A549 (cell line): ENCODE results near the gene SMTNL2. TPM values are rescaled to one million over a fixed set of nuclear protein-coding genes. Genes with fewer than 3 reads are reported as not detected.

Source experiments
- ATAC-seq, 2 experiments: fragments of 200-7000 bp in 1 of 2; fragments of >200 bp in 1 of 2; cut with Nextera tagmentation in 1 of 2; cut with Tn5 transposase in 1 of 2; 3 replicates each; pipeline versions ENCODE4 v1.8.0 to v1.9.1; 2018 to 2020; ENCODE audit warnings: mild to moderate bottlenecking in 1 of 2, moderate library complexity in 1 of 2
- CTCF ChIA-PET: fragments of 300-600 bp; sonication (Branson Sonifier 250); formaldehyde crosslinking; extraction: SDS; loops from one replicate; lab custom pipeline; 2021; ENCODE audit warnings: antibody characterized with exemption, inconsistent platforms; lab: Yijun Ruan, JAX
- POLR2A ChIA-PET: fragments of 350-600 bp; formaldehyde crosslinking; extraction: SDS; loops from one replicate; lab custom pipeline; 2021; ENCODE audit warnings: antibody characterized with exemption, inconsistent platforms; lab: Yijun Ruan, JAX
- DNase-seq, 2 experiments: peaks; one replicate each; pipeline versions ENCODE4 v3.0.0 to v3.0.0-alpha.2; 2011 to 2016; ENCODE audit warnings: low read depth in 1 of 2, low spot score in 1 of 2
- FAIRE-seq: peaks from 2 replicates; lab custom pipeline; 2011; peaks lifted over from hg19 to GRCh38; lab: Jason Lieb, UNC
- H3K27ac ChIP-seq, 2 experiments: fragments of >200 bp; sonication (Bioruptor Twin); formaldehyde crosslinking; 3 replicates each; pipeline ENCODE4 v1.5.1; 2016 to 2017
- H3K4me1 ChIP-seq: fragments of >200 bp; sonication (Bioruptor Twin); formaldehyde crosslinking; 3 replicates; pipeline ENCODE4 v1.6.1; 2016
- H3K4me2 ChIP-seq: fragments of >200 bp; sonication (Bioruptor Twin); formaldehyde crosslinking; 3 replicates; pipeline ENCODE4 v1.6.1; 2016
- H3K4me3 ChIP-seq: fragments of >200 bp; sonication (Bioruptor Twin); formaldehyde crosslinking; 3 replicates; pipeline ENCODE4 v1.5.1; 2016
- H3K9me3 ChIP-seq: fragments of >200 bp; sonication (Bioruptor Twin); formaldehyde crosslinking; 3 replicates; pipeline ENCODE4 v1.6.1; 2016
- CBX8 ChIP-seq: fragments of 200-600 bp; sonication (generic); IDR thresholded peaks from 2 replicates; pipeline ENCODE4 v1.6.1; 2016
- CEBPB ChIP-seq, 2 experiments: fragments of >200 bp in 1 of 2; sonication (Bioruptor Twin) in 1 of 2; formaldehyde crosslinking in 1 of 2; IDR thresholded peaks; 2 replicates each; pipeline ENCODE4 v1.6.1; 2012 to 2016
- CHD2 ChIP-seq: fragments of 150-350 bp; IDR thresholded peaks from 2 replicates; pipeline ENCODE4 v1.6.1; 2014; ENCODE audit warnings: low read length; ENCODE audit not compliant: partially characterized antibody
- CHD4 ChIP-seq: fragments of 200-600 bp; sonication (generic); IDR thresholded peaks from 2 replicates; pipeline ENCODE4 v1.6.1; 2016; ENCODE audit warnings: antibody characterized with exemption, mild to moderate bottlenecking, borderline replicate concordance
- CTCF ChIP-seq: fragments of >200 bp; sonication (Bioruptor Twin); formaldehyde crosslinking; IDR thresholded peaks from 3 replicates; pipeline ENCODE4 v1.5.1; 2016
- ELK1 ChIP-seq: fragments of 150-350 bp; IDR thresholded peaks from 2 replicates; pipeline ENCODE4 v1.6.1; 2014; ENCODE audit warnings: low read depth, mild to moderate bottlenecking, low read length
- EP300 ChIP-seq, 2 experiments: fragments of >200 bp; sonication (Bioruptor Twin); formaldehyde crosslinking; IDR thresholded peaks; 2 replicates in 1 of 2; 3 replicates in 1 of 2; pipeline ENCODE4 v1.6.1; 2016 to 2017
- FOSB ChIP-seq: fragments of 250-450 bp; sonication (Bioruptor Pico); IDR thresholded peaks from 2 replicates; pipeline ENCODE4 v1.5.0; 2020; ENCODE audit warnings: mild to moderate bottlenecking, moderate library complexity
- FOSL2 ChIP-seq, 2 experiments: fragments of 450-650 bp in 1 of 2; fragments of >200 bp in 1 of 2; sonication (Bioruptor Twin) in 1 of 2; formaldehyde crosslinking; IDR thresholded peaks; 2 replicates each; pipeline versions ENCODE4 v1.5.0 to v1.6.1; 2016 to 2020; ENCODE audit warnings: mild to moderate bottlenecking in 1 of 2, moderate library complexity in 1 of 2
- MAFK ChIP-seq: fragments of 450-650 bp; IDR thresholded peaks from 2 replicates; pipeline ENCODE4 v1.6.1; 2014; ENCODE audit not compliant: partially characterized antibody
- NFE2L2 ChIP-seq: fragments of 150-350 bp; conservative IDR thresholded peaks from 2 replicates; pipeline ENCODE4 v1.6.1; 2014; ENCODE audit warnings: low read length
- NR3C1 ChIP-seq: fragments of >200 bp; sonication (Bioruptor Twin); formaldehyde crosslinking; IDR thresholded peaks from 3 replicates; pipeline ENCODE4 v1.6.1; 2017
- RAD21 ChIP-seq, 2 experiments: fragments of >200 bp in 1 of 2; sonication (Bioruptor Twin) in 1 of 2; formaldehyde crosslinking in 1 of 2; IDR thresholded peaks in 1 of 2; conservative IDR thresholded peaks in 1 of 2; 2 replicates in 1 of 2; 3 replicates in 1 of 2; pipeline ENCODE4 v1.6.1; 2012 to 2018; ENCODE audit warnings: inconsistent platforms in 1 of 2
- RARB ChIP-seq: fragments of 250-450 bp; sonication (Bioruptor Pico); IDR thresholded peaks from 2 replicates; pipeline ENCODE4 v1.8.0; 2021; ENCODE audit warnings: mild to moderate bottlenecking, moderate library complexity
- RNF2 ChIP-seq: fragments of 200-600 bp; sonication (generic); IDR thresholded peaks from 2 replicates; pipeline ENCODE4 v1.6.1; 2016; ENCODE audit warnings: low read depth, mild to moderate bottlenecking, antibody characterized with exemption, moderate library complexity, borderline replicate concordance
- SMC3 ChIP-seq: fragments of >200 bp; sonication (Bioruptor Twin); formaldehyde crosslinking; IDR thresholded peaks from 3 replicates; pipeline ENCODE4 v1.6.1; 2018; ENCODE audit warnings: inconsistent platforms
- SREBF2 ChIP-seq: fragments of 450-650 bp; IDR thresholded peaks from 2 replicates; pipeline ENCODE4 v1.6.1; 2014; ENCODE audit warnings: mild to moderate bottlenecking, moderate library complexity
- TP53 ChIP-seq: fragments of 250-450 bp; sonication (Bioruptor Pico); IDR thresholded peaks from 2 replicates; pipeline ENCODE4 v1.5.0; 2021; ENCODE audit warnings: mild to moderate bottlenecking, moderate library complexity
- ZFP36 ChIP-seq: fragments of 450-650 bp; IDR thresholded peaks from 2 replicates; pipeline ENCODE4 v1.6.1; 2014; ENCODE audit warnings: borderline replicate concordance; ENCODE audit not compliant: partially characterized antibody
- WGBS: methylation state at CpG from one replicate; pipeline ENCODE4 v1.1.6; 2017; ENCODE audit errors: missing lambda C conversion rate; 5-methylcytosine and 5-hydroxymethylcytosine counted together
- polyA plus RNA-seq, 4 experiments: library from polyadenylated mRNA; depleted of rRNA in 3 of 4; stranded (reverse); fragments of >200 nt; fragmentation: RNase III in 1 of 4; extraction: RNeasy Plus Mini Kit Qiagen cat#74134 plus additional on column Dnase treatment in 1 of 4; gene quantifications; 2 replicates in 3 of 4; 3 replicates in 1 of 4; pipeline ENCODE4 v1.2.3, GENCODE V29; 2011 to 2017
- TF ChIP-seq, protein P1 (sequence below): IDR thresholded peaks from 2 replicates; pipeline ENCODE4 v1.6.1; 2012; ENCODE audit warnings: low read depth, borderline replicate concordance
- TF ChIP-seq, protein P2 (sequence below): fragments of >200 bp; sonication (Bioruptor Twin); formaldehyde crosslinking; IDR thresholded peaks from 3 replicates; pipeline ENCODE4 v1.6.1; 2016
- TF ChIP-seq, protein P3 (sequence below): IDR thresholded peaks from 2 replicates; pipeline ENCODE4 v1.6.1; 2012
- TF ChIP-seq, protein P4 (sequence below): IDR thresholded peaks from 2 replicates; pipeline ENCODE4 v1.6.1; 2012
- TF ChIP-seq, protein P5 (sequence below): fragments of 250-450 bp; sonication (Bioruptor Pico); IDR thresholded peaks from 2 replicates; pipeline ENCODE4 v1.5.0; 2021; ENCODE audit warnings: mild to moderate bottlenecking, moderate library complexity, borderline replicate concordance

Gene SMTNL2
- polyA plus RNA-seq, 2 of the 4 experiments (the other 2 are of a cell fraction), result 0.05 to 0.06 TPM

- no peak for DNase-seq
- CTCF ChIA-PET, result interaction anchor here (0.6 to 6.6 kb wide), 12 partner anchors 10 to 257 kb away, joined by 3 to 78 read pairs (median 4); partner anchors contain the start of gene SMTNL2
- Histone ChIP-seq H3K4me1 (no peaks in the 10 kb centered on the region), H3K9me3 (no peaks in the 10 kb centered on the region), H3K4me2 (no peak overlapping the region), H3K4me3 (no peak overlapping the region), H3K27ac (no peak overlapping the region)
- TF ChIP-seq CTCF (no peak), EP300 (IDR thresholded peaks at IDR 0.05) (no peak), RNF2 (no peak), NR3C1 (no peak), CHD2 (no peak), MAFK (no peak), CEBPB (IDR thresholded peaks at IDR 0.05) (no peak), FOSL2 (IDR thresholded peaks at IDR 0.05) (no peak), FOSL2 (CRISPR knock-in tag; IDR thresholded peaks at IDR 0.05) (no peak), ELK1 (no peak), FOSB (CRISPR knock-in tag) (no peak)
- TF ChIP-seq, protein P1, sequence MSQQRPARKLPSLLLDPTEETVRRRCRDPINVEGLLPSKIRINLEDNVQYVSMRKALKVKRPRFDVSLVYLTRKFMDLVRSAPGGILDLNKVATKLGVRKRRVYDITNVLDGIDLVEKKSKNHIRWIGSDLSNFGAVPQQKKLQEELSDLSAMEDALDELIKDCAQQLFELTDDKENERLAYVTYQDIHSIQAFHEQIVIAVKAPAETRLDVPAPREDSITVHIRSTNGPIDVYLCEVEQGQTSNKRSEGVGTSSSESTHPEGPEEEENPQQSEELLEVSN, result no peak
- TF ChIP-seq, protein P2, sequence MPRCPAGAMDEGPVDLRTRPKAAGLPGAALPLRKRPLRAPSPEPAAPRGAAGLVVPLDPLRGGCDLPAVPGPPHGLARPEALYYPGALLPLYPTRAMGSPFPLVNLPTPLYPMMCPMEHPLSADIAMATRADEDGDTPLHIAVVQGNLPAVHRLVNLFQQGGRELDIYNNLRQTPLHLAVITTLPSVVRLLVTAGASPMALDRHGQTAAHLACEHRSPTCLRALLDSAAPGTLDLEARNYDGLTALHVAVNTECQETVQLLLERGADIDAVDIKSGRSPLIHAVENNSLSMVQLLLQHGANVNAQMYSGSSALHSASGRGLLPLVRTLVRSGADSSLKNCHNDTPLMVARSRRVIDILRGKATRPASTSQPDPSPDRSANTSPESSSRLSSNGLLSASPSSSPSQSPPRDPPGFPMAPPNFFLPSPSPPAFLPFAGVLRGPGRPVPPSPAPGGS, result no peak
- peak; percentile 19 to 30; a peak in 5 of 6 replicates for ATAC-seq
- 70% methylated on average over 21 of the region's 21 CpGs for WGBS
- no peak for FAIRE-seq
- POLR2A ChIA-PET, result no interaction called here
These were observed 47.7 kb downstream of the SMTNL2 start for GRCh38 chr17:4631836-4632580.

- WGBS, result 38% methylated on average over 7 of the region's 7 CpGs
- no peak overlapping the region for H3K4me3 ChIP-seq
- no peaks in the 10 kb centered on the region for H3K9me3 ChIP-seq
- H3K4me1 ChIP-seq, result no peaks in the 10 kb centered on the region
- ChIA-PET POLR2A (no interaction called here), CTCF (interaction anchor here (0.6 to 6.6 kb wide), 12 partner anchors 10 to 257 kb away, joined by 3 to 78 read pairs (median 3); partner anchors contain the start of gene SMTNL2)
- ATAC-seq (peak; percentile 23 to 49; a peak in 4 of 6 replicates), FAIRE-seq (no peak)
- TF ChIP-seq, protein P3, sequence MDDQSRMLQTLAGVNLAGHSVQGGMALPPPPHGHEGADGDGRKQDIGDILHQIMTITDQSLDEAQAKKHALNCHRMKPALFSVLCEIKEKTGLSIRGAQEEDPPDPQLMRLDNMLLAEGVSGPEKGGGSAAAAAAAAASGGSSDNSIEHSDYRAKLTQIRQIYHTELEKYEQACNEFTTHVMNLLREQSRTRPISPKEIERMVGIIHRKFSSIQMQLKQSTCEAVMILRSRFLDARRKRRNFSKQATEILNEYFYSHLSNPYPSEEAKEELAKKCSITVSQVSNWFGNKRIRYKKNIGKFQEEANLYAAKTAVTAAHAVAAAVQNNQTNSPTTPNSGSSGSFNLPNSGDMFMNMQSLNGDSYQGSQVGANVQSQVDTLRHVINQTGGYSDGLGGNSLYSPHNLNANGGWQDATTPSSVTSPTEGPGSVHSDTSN, result no peak
- TF ChIP-seq SMC3, result no peak
- no peak for TF ChIP-seq NFE2L2
- TF ChIP-seq, protein P4, sequence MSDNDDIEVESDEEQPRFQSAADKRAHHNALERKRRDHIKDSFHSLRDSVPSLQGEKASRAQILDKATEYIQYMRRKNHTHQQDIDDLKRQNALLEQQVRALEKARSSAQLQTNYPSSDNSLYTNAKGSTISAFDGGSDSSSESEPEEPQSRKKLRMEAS, result no peak
- no peak for TF ChIP-seq NR3C1
- no peak for TF ChIP-seq ZFP36
- no peak for TF ChIP-seq TP53 (CRISPR knock-in tag)
- TF ChIP-seq, protein P1, result no peak
- no peak for TF ChIP-seq EP300 (IDR thresholded peaks at IDR 0.05)
- no peak for TF ChIP-seq RARB (CRISPR knock-in tag)
- TF ChIP-seq CBX8, result no peak
- no peak for TF ChIP-seq SREBF2
- no peak for TF ChIP-seq MAFK
- TF ChIP-seq FOSL2 (IDR thresholded peaks at IDR 0.05), result no peak
- TF ChIP-seq FOSL2 (CRISPR knock-in tag; IDR thresholded peaks at IDR 0.05), result no peak
- no peak for TF ChIP-seq RAD21 (conservative IDR thresholded peaks at IDR 0.05 in 1 of 2, IDR thresholded peaks at IDR 0.05 in 1 of 2)
- TF ChIP-seq, protein P5, sequence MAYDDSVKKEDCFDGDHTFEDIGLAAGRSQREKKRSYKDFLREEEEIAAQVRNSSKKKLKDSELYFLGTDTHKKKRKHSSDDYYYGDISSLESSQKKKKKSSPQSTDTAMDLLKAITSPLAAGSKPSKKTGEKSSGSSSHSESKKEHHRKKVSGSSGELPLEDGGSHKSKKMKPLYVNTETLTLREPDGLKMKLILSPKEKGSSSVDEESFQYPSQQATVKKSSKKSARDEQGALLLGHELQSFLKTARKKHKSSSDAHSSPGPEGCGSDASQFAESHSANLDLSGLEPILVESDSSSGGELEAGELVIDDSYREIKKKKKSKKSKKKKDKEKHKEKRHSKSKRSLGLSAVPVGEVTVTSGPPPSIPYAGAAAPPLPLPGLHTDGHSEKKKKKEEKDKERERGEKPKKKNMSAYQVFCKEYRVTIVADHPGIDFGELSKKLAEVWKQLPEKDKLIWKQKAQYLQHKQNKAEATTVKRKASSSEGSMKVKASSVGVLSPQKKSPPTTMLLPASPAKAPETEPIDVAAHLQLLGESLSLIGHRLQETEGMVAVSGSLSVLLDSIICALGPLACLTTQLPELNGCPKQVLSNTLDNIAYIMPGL (CRISPR knock-in tag), result no peak
- TF ChIP-seq CHD4, result no peak
- TF ChIP-seq, all 56 proteins: peak for 0
- H3K27ac ChIP-seq, result no peak overlapping the region
- peak in 1 of 2 experiments; percentile 28 for DNase-seq
- no peak overlapping the region for H3K4me2 ChIP-seq
These were observed 48.2 kb downstream of the SMTNL2 start for GRCh38 chr17:4632581-4632920.
